Measurements from ENCODE around the gene CPNE8.

The CPNE8 gene

DNA sequence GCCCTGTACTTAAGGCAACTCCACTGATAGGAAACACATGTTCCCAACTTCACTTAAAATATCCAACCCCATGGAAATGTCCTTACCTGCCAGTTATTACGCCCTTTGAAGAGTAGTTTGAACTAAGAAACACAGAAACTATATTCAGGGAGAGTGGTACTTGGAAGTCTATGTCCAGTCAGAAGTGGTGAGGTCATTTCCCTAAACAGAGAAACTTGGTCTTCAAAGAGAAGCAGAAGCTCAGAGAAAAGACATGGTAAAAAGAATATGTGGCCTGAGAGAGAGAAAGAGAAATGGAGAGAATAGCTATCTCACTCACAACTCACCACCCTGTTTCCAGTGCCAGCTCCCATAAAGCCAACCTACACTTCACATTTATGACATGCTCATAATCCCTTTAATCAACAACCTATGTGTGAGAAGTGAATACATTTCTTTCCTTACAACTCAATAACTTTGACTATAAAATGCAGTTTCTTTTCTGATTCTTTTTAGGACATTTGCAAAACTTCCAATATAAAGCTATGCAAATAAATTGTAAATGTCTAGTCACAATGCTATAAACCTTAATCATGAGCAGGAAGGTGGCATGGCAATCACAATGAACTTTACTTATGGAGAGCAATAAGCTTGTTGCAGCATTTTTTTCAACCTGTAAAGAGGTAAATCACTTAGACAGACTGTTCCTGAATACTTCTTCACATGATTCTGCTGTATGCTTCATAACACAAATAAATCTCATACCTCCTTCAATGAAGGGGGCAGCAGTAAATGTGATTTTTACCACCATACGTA, 67.1 kb downstream of the CPNE8 start:
- TF ChIP-seq, protein P1, sequence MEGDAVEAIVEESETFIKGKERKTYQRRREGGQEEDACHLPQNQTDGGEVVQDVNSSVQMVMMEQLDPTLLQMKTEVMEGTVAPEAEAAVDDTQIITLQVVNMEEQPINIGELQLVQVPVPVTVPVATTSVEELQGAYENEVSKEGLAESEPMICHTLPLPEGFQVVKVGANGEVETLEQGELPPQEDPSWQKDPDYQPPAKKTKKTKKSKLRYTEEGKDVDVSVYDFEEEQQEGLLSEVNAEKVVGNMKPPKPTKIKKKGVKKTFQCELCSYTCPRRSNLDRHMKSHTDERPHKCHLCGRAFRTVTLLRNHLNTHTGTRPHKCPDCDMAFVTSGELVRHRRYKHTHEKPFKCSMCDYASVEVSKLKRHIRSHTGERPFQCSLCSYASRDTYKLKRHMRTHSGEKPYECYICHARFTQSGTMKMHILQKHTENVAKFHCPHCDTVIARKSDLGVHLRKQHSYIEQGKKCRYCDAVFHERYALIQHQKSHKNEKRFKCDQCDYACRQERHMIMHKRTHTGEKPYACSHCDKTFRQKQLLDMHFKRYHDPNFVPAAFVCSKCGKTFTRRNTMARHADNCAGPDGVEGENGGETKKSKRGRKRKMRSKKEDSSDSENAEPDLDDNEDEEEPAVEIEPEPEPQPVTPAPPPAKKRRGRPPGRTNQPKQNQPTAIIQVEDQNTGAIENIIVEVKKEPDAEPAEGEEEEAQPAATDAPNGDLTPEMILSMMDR (conservative IDR thresholded peaks at IDR 0.05; ENCODE audit: low read depth, low read length) = no peak
- no peak for DNase-seq (ENCODE audit: low read depth)
- H3K4me3 ChIP-seq (ENCODE audit: low read length) = no peak overlapping the region

DNA sequence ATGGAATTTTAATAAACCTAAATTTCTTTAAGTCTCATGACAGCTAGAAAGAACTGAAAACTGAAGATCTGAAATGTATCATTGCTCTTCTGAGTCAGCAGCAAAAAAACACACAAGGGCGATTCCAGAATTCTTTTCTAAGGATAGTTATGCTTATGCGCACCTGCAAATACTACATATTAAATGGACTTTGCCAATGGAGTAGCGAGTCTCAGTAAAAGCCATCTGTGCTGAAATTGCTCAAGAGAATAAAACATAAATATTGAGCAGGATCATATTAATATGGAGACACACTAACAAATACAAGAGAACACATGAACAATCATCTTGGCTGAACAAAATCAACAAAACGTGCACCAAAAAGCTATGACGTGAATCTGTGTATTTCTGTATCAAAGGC, 73.7 kb downstream of the CPNE8 start:
- no peak for DNase-seq (ENCODE audit: low read depth)
- TF ChIP-seq, protein P1 (conservative IDR thresholded peaks at IDR 0.05; ENCODE audit: low read depth, low read length) = no peak
- no peak overlapping the region for H3K4me3 ChIP-seq (ENCODE audit: low read length)

DNA sequence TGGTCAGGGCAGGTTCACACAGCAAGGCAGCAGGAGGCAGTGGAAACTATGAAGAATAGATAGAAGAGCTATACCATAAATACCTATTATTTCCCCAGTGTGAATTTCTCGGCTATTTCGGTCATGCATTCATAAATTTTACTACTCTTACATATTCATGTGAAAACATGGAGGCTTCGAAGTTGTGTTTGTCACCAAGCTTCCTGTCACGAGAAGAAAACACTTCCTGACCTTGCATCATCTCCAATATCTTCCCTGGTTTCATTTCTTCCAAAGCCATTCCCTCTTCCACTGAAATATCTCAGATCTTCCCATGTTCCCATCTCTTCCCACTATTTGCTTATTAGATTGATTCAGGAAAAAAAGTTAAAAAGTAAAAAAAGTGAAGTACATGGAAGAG, 80.4 kb downstream of the CPNE8 start:
- TF ChIP-seq, protein P1 (conservative IDR thresholded peaks at IDR 0.05; ENCODE audit: low read depth, low read length) = no peak
- H3K4me3 ChIP-seq (ENCODE audit: low read length) = no peak overlapping the region

DNA sequence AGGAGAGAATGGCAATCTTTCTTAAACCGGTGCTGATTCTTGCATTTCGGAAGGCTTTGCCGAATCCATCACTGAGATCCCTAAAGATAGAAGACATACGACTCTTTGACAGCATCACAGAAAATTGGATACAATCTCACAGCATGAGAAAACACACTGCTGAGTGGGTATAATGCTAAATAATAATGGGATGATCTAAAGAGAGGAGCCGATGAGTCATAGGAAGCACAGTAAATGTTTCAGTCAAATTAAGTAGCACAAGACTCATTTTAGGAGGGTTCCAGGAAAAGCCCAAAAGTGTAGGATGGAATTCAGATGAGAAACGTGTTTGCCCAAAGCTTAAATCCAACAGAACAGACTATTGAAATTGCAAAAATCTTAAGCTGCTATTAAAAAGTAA, 81.7 kb downstream of the CPNE8 start:
- TF ChIP-seq, protein P1 (conservative IDR thresholded peaks at IDR 0.05; ENCODE audit: low read depth, low read length) = no peak
- H3K4me3 ChIP-seq (ENCODE audit: low read length) = no peak overlapping the region
- no peak for DNase-seq (ENCODE audit: low read depth)

More for the DNA sequence above, 80.4 kb downstream of the CPNE8 start:
- no peak for DNase-seq (ENCODE audit: low read depth)

DNA sequence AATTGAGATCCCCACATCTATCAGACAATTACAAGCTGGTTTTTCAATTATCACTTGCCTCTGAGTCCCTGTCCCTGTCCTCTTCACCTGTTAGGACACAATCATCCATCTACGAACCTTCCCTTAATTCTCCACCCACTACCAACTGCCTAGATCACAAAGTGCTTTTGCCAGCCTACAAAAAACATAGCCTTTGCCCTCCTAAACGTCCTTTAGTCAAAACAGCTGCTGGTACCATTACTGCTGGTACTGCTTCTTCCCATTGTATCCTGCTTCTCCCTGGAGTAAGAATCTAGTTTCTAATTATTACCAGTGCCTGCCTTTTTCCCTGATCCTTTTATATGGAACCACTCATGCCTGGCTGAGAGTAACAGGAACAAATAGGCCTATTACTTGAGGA, 82.1 kb downstream of the CPNE8 start:
- TF ChIP-seq, protein P1 (conservative IDR thresholded peaks at IDR 0.05; ENCODE audit: low read depth, low read length) = no peak
- no peak for DNase-seq (ENCODE audit: low read depth)
- no peak overlapping the region for H3K4me3 ChIP-seq (ENCODE audit: low read length)

DNA sequence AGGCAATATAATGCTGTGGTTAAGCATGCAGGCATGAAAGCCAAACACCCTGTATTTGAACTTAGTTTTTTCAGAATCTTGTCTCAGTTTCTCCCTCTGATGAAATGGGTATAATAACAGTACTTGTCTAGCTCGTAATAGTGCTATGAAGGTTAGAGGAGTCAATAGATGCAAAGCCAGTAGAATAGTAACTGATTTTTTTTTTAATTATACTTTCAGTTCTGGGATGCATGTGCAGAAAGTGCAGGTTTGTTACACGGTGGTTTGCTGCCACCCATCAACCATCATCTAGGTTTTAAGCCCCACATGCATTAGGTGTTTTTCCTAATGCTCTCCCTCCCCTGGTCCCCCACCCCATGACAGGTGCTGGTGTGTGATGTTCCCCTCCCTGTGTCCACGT, 87.4 kb downstream of the CPNE8 start:
- DNase-seq (ENCODE audit: low read depth) = no peak
- no peak overlapping the region for H3K4me3 ChIP-seq (ENCODE audit: low read length)
- TF ChIP-seq, protein P1 (conservative IDR thresholded peaks at IDR 0.05; ENCODE audit: low read depth, low read length) = no peak

DNA sequence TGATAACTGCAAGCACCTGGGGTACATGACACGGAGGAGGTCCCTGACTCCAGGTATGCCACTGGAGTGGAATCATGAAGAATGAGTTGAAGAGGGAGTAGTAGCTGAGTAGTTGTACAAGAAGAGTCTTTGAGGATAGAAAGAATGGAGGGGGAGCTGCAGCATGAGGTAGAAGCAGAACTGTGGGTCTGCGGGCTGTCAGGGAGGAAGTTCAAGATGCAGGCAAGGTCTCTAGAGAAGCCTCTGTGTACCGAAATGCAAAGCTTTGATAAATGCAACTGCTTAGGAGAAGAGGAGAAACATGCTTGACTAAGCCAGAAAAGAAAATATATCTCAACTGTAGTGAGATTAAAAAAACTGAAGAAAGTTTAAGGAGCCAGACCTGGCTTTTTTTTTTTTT, 91.5 kb downstream of the CPNE8 start:
- H3K4me3 ChIP-seq (ENCODE audit: low read length) = no peak overlapping the region
- TF ChIP-seq, protein P1 (conservative IDR thresholded peaks at IDR 0.05; ENCODE audit: low read depth, low read length) = no peak
- DNase-seq (ENCODE audit: low read depth) = no peak
